Measurements from ENCODE around the gene BABAM2.

BABAM2 gene

DNA sequence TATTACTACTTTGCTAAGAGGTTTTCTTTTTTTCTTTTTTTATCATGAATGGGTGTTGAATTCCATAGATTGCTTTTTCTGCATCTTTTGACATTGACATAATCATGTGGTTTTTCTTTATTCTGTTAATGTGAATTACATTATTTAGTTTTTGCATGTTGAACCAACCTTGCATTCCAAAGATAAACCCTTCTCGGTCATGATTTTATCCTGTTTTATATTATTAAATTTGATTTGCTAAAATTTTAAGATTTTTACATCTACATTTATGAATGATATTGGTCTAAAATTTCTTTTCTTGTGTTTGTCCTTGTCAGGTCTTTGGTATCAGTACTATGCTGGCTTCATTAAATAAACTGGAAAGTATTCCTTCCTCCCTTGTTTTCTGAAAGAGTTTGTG, 414.7 kb downstream of the BABAM2 start:
- H3K9me3 ChIP-seq (ENCODE audit: control insufficient read depth, insufficient read depth, low read depth, low read length) = no peaks in the 10 kb centered on the region
- 0 out of 2 replicates have a peak, but pooled peaks cover 3% of the 10 kb centered on the region for H3K4me1 ChIP-seq (ENCODE audit: control insufficient read depth, insufficient read depth, low read length)
- H3K36me3 ChIP-seq (ENCODE audit: control insufficient read depth in 2 of 2, insufficient read depth in 1 of 2, low read length in 2 of 2) = no peaks in the 10 kb centered on the region; a peak in 1 of 3 replicates
- H3K27ac ChIP-seq (ENCODE audit: extremely low read depth, low read depth, low read length) = no peak overlapping the region
- ChIA-PET CTCF (no interaction called here), POLR2A (no interaction called here)
- no peak overlapping the region for H3K4me3 ChIP-seq (ENCODE audit: low read depth, low read length)
- TF ChIP-seq ZNF416 (tag by site-specific recombination; IDR thresholded peaks at IDR 0.05) (no peak), SCRT2 (tag by site-specific recombination; IDR thresholded peaks at IDR 0.05) (no peak), SETDB1 (IDR thresholded peaks at IDR 0.05; ENCODE audit: insufficient read length, low read length) (peak; percentile 56), ZNF404 (tag by site-specific recombination; IDR thresholded peaks at IDR 0.05) (no peak), ZNF19 (tag by site-specific recombination; IDR thresholded peaks at IDR 0.05; ENCODE audit: low read depth) (no peak), ZXDB (tag by site-specific recombination; IDR thresholded peaks at IDR 0.05) (no peak), ZNF146 (tag by site-specific recombination; IDR thresholded peaks at IDR 0.05) (no peak)

DNA sequence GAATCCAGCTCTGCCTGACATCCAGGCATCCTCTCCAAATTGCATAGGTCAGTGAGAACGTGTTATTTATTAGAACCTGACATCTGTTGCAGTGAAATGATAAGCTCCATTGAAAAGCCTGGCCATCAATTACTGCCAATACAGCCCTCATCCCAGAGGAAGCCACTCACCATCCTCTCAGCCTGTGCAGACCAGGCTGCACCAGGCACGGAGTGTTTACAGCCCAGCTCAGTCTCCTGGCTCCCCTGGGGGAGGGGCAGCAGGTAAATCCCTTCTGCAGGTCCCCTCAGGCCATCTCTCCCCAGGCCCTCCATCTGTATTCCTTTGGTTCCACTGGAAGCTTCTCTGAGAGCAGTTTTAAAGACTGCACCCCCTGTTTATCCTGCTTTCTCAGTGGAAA, 419.6 kb downstream of the BABAM2 start:
- Histone ChIP-seq H3K4me1 (ENCODE audit: control insufficient read depth, insufficient read depth, low read length) (no peaks in the 10 kb centered on the region), H3K27ac (ENCODE audit: extremely low read depth, low read depth, low read length) (no peak overlapping the region), H3K9me3 (ENCODE audit: control insufficient read depth, insufficient read depth, low read depth, low read length) (no peaks in the 10 kb centered on the region), H3K36me3 (ENCODE audit: control insufficient read depth in 2 of 2, insufficient read depth in 1 of 2, low read length in 2 of 2) (no peaks in the 10 kb centered on the region), H3K4me3 (ENCODE audit: low read depth, low read length) (no peak overlapping the region)
- POLR2A ChIA-PET = interaction anchor here (0.6 kb wide), 1 partner anchor 34 kb away, joined by 4 read pairs; no protein-coding TSS in a partner anchor
- no peak for TF ChIP-seq ZNF37A (tag by site-specific recombination; IDR thresholded peaks at IDR 0.05)
- TF ChIP-seq GLI4 (tag by site-specific recombination; IDR thresholded peaks at IDR 0.05) = no peak
- TF ChIP-seq ZNF660 (tag by site-specific recombination; IDR thresholded peaks at IDR 0.05) = no peak
- TF ChIP-seq ZNF549 (tag by site-specific recombination; IDR thresholded peaks at IDR 0.05) = no peak
- TF ChIP-seq ZNF777 (tag by site-specific recombination; IDR thresholded peaks at IDR 0.05; ENCODE audit: borderline replicate concordance) = no peak
- TF ChIP-seq ZNF146 (tag by site-specific recombination; IDR thresholded peaks at IDR 0.05) = no peak
- CTCF ChIA-PET = no interaction called here

DNA sequence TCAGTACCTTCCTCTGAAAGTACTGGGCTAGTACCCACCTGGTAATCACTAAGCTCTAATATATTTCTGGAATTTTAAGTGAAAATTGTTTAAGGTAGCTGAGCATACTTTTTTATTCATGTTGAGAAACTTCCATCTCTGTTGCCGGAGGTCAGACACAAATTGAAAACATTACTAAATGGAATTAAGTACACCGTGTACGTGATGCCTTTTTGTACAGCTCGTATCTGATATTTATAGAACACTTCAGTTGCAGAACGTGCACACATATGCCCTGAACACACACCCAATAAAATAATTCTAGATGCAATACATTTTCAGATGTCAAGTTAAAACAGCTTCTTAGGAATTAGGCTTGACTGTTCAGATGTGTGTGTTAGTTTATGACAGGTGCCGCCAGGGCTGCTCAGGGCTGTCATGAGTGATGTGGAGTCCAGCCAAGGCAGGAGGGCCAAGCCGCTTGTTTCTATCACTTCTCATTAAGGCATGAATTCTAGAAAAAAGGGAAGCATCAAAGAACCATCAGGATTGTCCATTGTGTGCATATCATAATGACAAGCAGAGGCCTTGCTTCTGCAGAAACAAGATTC, 421.2 kb downstream of the BABAM2 start:
- no peak for TF ChIP-seq ZNF302 (tag by site-specific recombination; IDR thresholded peaks at IDR 0.05; ENCODE audit: low read depth)
- no peak for TF ChIP-seq ZNF555 (tag by site-specific recombination; conservative IDR thresholded peaks at IDR 0.05)
- no peak for TF ChIP-seq ZNF654 (tag by site-specific recombination; IDR thresholded peaks at IDR 0.05; ENCODE audit: low read depth)
- TF ChIP-seq ZNF664 (tag by site-specific recombination; IDR thresholded peaks at IDR 0.05) = no peak
- TF ChIP-seq ZNF549 (tag by site-specific recombination; IDR thresholded peaks at IDR 0.05) = no peak
- TF ChIP-seq ZNF292 (tag by site-specific recombination; IDR thresholded peaks at IDR 0.05; ENCODE audit: borderline replicate concordance, low read depth) = no peak
- no peak for TF ChIP-seq ZNF202 (tag by site-specific recombination; IDR thresholded peaks at IDR 0.05; ENCODE audit: borderline replicate concordance)
- no peak for TF ChIP-seq KLF16 (tag by site-specific recombination; IDR thresholded peaks at IDR 0.05)
- no peak for TF ChIP-seq ZNF184 (tag by site-specific recombination; IDR thresholded peaks at IDR 0.05)
- TF ChIP-seq ZNF747 (tag by site-specific recombination; IDR thresholded peaks at IDR 0.05) = no peak
- TF ChIP-seq, protein P1, sequence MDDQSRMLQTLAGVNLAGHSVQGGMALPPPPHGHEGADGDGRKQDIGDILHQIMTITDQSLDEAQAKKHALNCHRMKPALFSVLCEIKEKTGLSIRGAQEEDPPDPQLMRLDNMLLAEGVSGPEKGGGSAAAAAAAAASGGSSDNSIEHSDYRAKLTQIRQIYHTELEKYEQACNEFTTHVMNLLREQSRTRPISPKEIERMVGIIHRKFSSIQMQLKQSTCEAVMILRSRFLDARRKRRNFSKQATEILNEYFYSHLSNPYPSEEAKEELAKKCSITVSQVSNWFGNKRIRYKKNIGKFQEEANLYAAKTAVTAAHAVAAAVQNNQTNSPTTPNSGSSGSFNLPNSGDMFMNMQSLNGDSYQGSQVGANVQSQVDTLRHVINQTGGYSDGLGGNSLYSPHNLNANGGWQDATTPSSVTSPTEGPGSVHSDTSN (CRISPR knock-in tag; IDR thresholded peaks at IDR 0.05) = no peak
- no peak for TF ChIP-seq YY2 (tag by site-specific recombination; IDR thresholded peaks at IDR 0.05)
- TF ChIP-seq, protein P2, sequence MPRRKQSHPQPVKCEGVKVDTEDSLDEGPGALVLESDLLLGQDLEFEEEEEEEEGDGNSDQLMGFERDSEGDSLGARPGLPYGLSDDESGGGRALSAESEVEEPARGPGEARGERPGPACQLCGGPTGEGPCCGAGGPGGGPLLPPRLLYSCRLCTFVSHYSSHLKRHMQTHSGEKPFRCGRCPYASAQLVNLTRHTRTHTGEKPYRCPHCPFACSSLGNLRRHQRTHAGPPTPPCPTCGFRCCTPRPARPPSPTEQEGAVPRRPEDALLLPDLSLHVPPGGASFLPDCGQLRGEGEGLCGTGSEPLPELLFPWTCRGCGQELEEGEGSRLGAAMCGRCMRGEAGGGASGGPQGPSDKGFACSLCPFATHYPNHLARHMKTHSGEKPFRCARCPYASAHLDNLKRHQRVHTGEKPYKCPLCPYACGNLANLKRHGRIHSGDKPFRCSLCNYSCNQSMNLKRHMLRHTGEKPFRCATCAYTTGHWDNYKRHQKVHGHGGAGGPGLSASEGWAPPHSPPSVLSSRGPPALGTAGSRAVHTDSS (tag by site-specific recombination; IDR thresholded peaks at IDR 0.05) = no peak
- TF ChIP-seq, protein P3, sequence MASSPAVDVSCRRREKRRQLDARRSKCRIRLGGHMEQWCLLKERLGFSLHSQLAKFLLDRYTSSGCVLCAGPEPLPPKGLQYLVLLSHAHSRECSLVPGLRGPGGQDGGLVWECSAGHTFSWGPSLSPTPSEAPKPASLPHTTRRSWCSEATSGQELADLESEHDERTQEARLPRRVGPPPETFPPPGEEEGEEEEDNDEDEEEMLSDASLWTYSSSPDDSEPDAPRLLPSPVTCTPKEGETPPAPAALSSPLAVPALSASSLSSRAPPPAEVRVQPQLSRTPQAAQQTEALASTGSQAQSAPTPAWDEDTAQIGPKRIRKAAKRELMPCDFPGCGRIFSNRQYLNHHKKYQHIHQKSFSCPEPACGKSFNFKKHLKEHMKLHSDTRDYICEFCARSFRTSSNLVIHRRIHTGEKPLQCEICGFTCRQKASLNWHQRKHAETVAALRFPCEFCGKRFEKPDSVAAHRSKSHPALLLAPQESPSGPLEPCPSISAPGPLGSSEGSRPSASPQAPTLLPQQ (tag by site-specific recombination; IDR thresholded peaks at IDR 0.05) = no peak
- no peak for TF ChIP-seq GLI2 (tag by site-specific recombination; IDR thresholded peaks at IDR 0.05; ENCODE audit: borderline replicate concordance, low read depth)
- TF ChIP-seq ZNF843 (tag by site-specific recombination; IDR thresholded peaks at IDR 0.05) = no peak
- TF ChIP-seq ZNF350 (tag by site-specific recombination; IDR thresholded peaks at IDR 0.05) = no peak
- no peak overlapping the region for H3K4me3 ChIP-seq (ENCODE audit: low read depth, low read length)
- CTCF ChIA-PET = interaction anchor here (0.6 kb wide), 2 partner anchors 13 to 37 kb away, joined by 3 read pairs; no protein-coding TSS in a partner anchor
- POLR2A ChIA-PET = interaction anchor here (0.7 kb wide), 2 partner anchors 96 to 210 kb away, joined by 4 to 9 read pairs; no protein-coding TSS in a partner anchor
- H3K9me3 ChIP-seq (ENCODE audit: control insufficient read depth, insufficient read depth, low read depth, low read length) = no peaks in the 10 kb centered on the region
- H3K4me1 ChIP-seq (ENCODE audit: control insufficient read depth, insufficient read depth, low read length) = no peaks in the 10 kb centered on the region
- no peak overlapping the region for H3K27ac ChIP-seq (ENCODE audit: extremely low read depth, low read depth, low read length)
- H3K36me3 ChIP-seq (ENCODE audit: control insufficient read depth in 2 of 2, insufficient read depth in 1 of 2, low read length in 2 of 2) = no peaks in the 10 kb centered on the region
